SK-N-DZ (cell line): ENCODE measurements around the gene PDCD5. TPM values are rescaled to one million over a fixed set of nuclear protein-coding genes. Genes with fewer than 3 reads are reported as not detected.
"Not testable (repeated sequence)": the region's sequence is repeated elsewhere in the genome, so short reads cannot be mapped to it uniquely, and the experiment has no call there.

ENCODE experiments used
- DNase-seq: peaks from one replicate; pipeline ENCODE4 v3.0.0-alpha.2; 2015; ENCODE audit warnings: low spot score
- polyA plus RNA-seq, 2 experiments: library from polyadenylated mRNA; depleted of rRNA; stranded (reverse); fragments of >200 nt; gene quantifications; 2 replicates each; pipeline ENCODE4 v1.2.3, GENCODE V29; 2014

PDCD5 gene
- polyA plus RNA-seq (2014; cell fraction: cytosol; rRNA removed): 241 and 263 TPM in 2 replicates
- 171 and 223 TPM in 2 replicates for polyA plus RNA-seq (2014; cell fraction: nucleus; rRNA removed)

GRCh38 chr19:32580901-32581704, at the start of gene PDCD5:
Gene PDCD5 (plus strand): TSS chr19:32581190. CDS start chr19:32581262, 72 bp downstream.
- DNase-seq: peak; percentile 86

GRCh38 chr19:32532233-32532632, 48.8 kb upstream of the PDCD5 start:
- DNase-seq: no peak

- no peak for DNase-seq
Measured at GRCh38 chr19:32537580-32537979, 43.4 kb upstream of the PDCD5 start.

GRCh38 chr19:32539240-32539916, 41.6 kb upstream of the PDCD5 start:
- no peak for DNase-seq

GRCh38 chr19:32540621-32541020, 40.4 kb upstream of the PDCD5 start:
- DNase-seq: no peak

GRCh38 chr19:32541376-32541775, 39.6 kb upstream of the PDCD5 start:
- DNase-seq: not testable (repeated sequence)

GRCh38 chr19:32542477-32543108, 38.4 kb upstream of the PDCD5 start:
- no peak for DNase-seq

- DNase-seq: no peak
Measured at GRCh38 chr19:32543115-32543900, 37.7 kb upstream of the PDCD5 start.

- DNase-seq: no peak
Measured at GRCh38 chr19:32544917-32545316, 36.1 kb upstream of the PDCD5 start.

GRCh38 chr19:32550666-32551065, 30.3 kb upstream of the PDCD5 start:
- no peak for DNase-seq

GRCh38 chr19:32555786-32556185, 25.2 kb upstream of the PDCD5 start:
- DNase-seq: no peak

GRCh38 chr19:32558607-32559228, 22.3 kb upstream of the PDCD5 start:
- no peak for DNase-seq

- no peak for DNase-seq
Measured at GRCh38 chr19:32563761-32564160, 17.2 kb upstream of the PDCD5 start.

GRCh38 chr19:32566246-32566830, 14.7 kb upstream of the PDCD5 start:
- DNase-seq: peak; percentile 44

GRCh38 chr19:32567486-32567885, 13.5 kb upstream of the PDCD5 start:
- DNase-seq: no peak

GRCh38 chr19:32570081-32570785, 10.8 kb upstream of the PDCD5 start:
- peak; percentile 74 for DNase-seq

- DNase-seq: not testable (repeated sequence)
Measured at GRCh38 chr19:32571471-32572075, 9.4 kb upstream of the PDCD5 start.

GRCh38 chr19:32572700-32573491, 8.1 kb upstream of the PDCD5 start:
- DNase-seq: peak; percentile 16

GRCh38 chr19:32573492-32573794, 7.5 kb upstream of the PDCD5 start:
- DNase-seq: no peak
